Prostate gland (tissue), 2 donors: ENCODE measurements around the gene ANKRD16.

Source experiments
- POLR2A ChIP-seq: fragments of 450-650 bp; IDR thresholded peaks from one replicate; pipeline ENCODE4 v1.6.1; 2016; ENCODE audit warnings: antibody characterized with exemption, mild to moderate bottlenecking
- POLR2AphosphoS5 ChIP-seq: sonication (generic); formaldehyde crosslinking; IDR thresholded peaks from one replicate; pipeline ENCODE4 v1.6.1; 2017; ENCODE audit warnings: antibody characterized with exemption
- TF ChIP-seq, protein P1 (sequence below), 4 experiments: fragments of 200-600 bp in 2 of 4; fragments of 450-650 bp in 2 of 4; sonication (generic) in 2 of 4; IDR thresholded peaks; 1 replicate in 3 of 4; 2 replicates in 1 of 4; pipeline ENCODE4 v1.5.1; 2016 to 2019; ENCODE audit warnings: antibody characterized with exemption in 4 of 4, mild to moderate bottlenecking in 2 of 4, moderate library complexity in 2 of 4

- TF ChIP-seq, protein P1, sequence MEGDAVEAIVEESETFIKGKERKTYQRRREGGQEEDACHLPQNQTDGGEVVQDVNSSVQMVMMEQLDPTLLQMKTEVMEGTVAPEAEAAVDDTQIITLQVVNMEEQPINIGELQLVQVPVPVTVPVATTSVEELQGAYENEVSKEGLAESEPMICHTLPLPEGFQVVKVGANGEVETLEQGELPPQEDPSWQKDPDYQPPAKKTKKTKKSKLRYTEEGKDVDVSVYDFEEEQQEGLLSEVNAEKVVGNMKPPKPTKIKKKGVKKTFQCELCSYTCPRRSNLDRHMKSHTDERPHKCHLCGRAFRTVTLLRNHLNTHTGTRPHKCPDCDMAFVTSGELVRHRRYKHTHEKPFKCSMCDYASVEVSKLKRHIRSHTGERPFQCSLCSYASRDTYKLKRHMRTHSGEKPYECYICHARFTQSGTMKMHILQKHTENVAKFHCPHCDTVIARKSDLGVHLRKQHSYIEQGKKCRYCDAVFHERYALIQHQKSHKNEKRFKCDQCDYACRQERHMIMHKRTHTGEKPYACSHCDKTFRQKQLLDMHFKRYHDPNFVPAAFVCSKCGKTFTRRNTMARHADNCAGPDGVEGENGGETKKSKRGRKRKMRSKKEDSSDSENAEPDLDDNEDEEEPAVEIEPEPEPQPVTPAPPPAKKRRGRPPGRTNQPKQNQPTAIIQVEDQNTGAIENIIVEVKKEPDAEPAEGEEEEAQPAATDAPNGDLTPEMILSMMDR (IDR thresholded peaks at IDR 0.05): no peak
- TF ChIP-seq POLR2AphosphoS5 (no peak), POLR2A (no peak)
Observed at GRCh38 chr10:5858811-5859210, 30.9 kb downstream of the ANKRD16 start.
